CD4-positive, alpha-beta T cell treated with Interleukin-1 beta for 1 hour (primary cell): Measurements from ENCODE around the gene ITSN2.
A peak's percentile ranks its signal among the peaks of the same experiment; 100 is the strongest.
"Not testable (repeated sequence)": the region's sequence is repeated elsewhere in the genome, so short reads cannot be mapped to it uniquely, and the experiment has no call there.

ENCODE experiments used
- DNase-seq, 2 donors: peaks; one replicate each; pipeline ENCODE4 v3.0.0-alpha.2; 2020 to 2022

ITSN2 gene

GRCh38 chr2:24362253-24362652 is 1.9 kb upstream of the ITSN2 start:
- no peak for DNase-seq

GRCh38 chr2:24360963-24361330 is 611 bp upstream of the ITSN2 start:
- DNase-seq = peak in 1 of 2 donors; percentile 6

- DNase-seq = peak; percentile 38 to 60
Observed at GRCh38 chr2:24359129-24360049, 947 bp downstream of the ITSN2 start.

DNA sequence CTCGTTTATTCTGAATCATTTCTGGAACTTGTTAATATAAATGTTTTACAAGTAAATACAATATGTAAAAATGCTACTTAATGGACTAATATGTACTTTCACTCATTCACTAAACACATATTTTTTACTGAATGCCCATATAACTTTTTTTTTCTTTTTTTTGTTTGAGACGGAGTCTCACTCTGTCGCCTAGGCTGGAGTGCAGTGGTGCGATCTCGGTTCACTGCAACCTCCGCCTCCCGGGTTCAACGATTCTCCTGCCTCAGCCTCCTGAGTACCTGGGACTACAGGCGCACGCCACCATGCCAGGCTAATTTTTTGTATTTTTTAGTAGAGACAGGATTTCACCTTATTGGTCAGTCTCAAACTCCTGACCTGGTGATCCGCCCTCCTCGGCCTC is 2.6 kb downstream of the ITSN2 start:
- DNase-seq = not testable (repeated sequence)

- DNase-seq = not testable (repeated sequence)
Observed at GRCh38 chr2:24357115-24357514, 3.2 kb downstream of the ITSN2 start.

DNA sequence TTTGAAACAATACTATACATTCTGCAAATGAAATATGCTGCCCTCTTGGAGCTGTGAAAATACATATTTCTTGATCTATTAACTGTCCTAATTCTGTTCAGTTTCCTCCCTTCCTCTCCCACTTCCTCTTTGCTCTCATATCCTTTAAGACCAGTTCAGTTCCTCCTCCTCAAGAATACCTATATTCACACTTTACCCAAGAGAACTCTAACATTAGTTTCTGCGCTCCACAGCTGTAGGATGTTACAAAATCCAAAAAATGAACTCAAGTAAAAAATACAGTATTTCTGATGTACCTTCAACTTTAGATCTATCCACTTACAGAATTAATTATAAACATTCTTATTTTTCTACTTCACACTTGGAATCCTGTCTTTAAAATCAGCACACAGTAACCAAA is 5.4 kb downstream of the ITSN2 start:
- no peak for DNase-seq

DNA sequence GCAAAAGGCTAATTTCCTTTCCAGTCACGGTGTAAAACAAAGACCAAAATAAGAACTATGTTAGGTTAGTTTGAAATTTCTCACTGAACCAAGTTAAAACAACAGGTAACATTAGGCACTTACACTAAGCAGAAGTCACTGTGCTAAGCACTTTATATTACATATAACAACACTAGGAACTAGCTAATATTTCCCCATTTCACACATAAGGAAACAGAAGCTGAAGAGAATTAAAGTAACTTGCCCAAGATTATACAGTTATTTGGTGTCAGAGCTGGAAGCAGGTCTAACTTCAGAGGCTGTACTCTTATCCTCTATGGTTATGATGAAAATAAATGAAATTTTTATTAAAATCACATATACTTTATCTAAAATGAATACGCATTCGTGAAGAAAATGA is 5.9 kb downstream of the ITSN2 start:
- DNase-seq = no peak

GRCh38 chr2:24353973-24354372 is 6.4 kb downstream of the ITSN2 start:
- DNase-seq = no peak

- no peak for DNase-seq
Observed at GRCh38 chr2:24353364-24353763, 7.0 kb downstream of the ITSN2 start.

DNA sequence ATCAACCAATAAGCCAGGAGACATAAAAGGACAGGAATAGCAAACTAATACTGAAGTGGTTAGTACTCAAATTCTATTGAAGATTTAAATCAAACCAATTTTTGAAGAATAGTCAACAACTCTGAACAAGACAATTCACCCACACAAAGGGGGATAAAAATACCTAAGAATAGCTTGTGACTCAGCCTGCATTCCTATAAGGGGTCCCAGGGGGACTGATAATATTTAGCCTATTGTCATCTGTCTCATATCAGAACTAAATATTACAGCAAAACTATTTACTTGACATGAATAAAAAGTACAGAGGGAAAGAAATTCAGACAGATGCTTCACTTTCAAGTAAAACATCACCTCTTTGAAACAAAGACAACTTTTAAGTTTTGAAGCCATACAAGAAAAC is 7.7 kb downstream of the ITSN2 start:
- no peak for DNase-seq

DNA sequence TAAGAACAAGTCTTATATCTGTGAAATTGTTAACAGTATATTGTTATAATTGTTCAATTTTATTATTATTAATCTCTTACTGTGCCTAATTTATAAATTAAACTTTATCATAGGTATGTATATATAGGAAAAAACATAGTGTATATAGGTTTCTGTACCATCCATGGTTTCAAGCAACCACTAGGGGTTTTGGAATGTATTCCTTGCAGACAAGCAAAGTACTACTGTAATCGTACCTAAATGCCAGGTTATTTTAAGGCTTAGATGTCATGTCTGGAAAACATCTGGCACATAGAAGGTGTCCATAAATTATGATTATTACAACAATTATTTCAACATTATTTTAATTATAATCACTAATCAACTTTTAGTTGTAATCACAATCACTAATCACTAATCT is 8.4 kb downstream of the ITSN2 start:
- DNase-seq = no peak

- DNase-seq = no peak
Observed at GRCh38 chr2:24351627-24351938, 8.8 kb downstream of the ITSN2 start.

DNA sequence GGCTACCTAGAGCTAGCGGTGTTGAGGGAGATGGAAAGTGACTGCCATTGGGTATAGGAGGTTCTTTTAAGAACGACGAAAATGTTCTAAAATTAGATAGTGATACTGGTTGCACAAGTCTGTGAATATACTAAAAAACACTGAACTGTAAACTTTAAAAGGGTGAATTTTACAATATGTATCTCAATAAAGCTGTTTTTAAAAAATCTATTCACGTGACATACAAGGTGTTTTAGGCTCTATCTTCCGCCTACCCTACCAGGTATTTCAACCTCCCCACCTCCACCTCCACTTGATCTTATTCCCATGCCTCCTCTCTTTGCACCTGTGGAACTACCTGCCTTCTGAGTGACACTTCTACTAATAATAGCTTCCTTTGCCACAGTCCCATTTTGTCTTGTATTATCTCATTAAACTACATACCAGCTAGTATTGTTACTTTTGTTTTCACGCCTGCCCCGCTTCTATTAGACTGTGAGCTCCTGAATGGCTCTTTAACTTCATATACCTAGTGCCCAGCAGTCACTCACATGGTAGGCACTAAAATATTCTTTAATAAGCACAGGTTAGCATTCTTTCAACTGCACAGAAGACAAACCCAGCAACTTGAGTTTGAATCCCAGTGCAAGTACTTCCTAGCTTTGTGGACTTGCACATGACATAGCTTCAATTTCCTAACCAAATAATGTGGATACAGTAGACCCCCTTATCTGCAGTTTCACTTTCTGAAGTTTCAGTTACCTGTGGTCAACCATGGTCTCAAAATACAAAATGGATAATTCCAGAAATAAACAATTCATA is 9.3 kb downstream of the ITSN2 start:
- DNase-seq = no peak

- DNase-seq = no peak
Observed at GRCh38 chr2:24349097-24349496, 11.2 kb downstream of the ITSN2 start.

DNA sequence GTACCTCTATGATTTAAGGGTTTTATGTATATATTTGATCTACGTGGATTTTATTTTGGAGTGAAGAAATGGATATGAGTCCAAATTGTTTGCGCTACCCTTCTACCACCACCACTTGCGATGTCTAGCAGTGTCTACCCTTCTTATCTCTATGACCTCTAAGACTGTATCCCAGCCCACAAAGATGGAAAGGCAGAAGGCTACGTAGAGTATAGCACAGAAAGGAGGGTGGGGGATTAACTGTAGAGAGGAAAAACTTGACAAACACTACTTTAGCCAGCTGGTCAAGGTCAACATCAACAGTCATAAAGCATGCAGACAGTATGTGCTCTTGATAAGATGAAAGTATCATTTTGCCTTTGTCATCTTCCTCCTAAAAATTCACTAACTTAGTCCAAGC is 14.4 kb downstream of the ITSN2 start:
- DNase-seq = no peak

DNA sequence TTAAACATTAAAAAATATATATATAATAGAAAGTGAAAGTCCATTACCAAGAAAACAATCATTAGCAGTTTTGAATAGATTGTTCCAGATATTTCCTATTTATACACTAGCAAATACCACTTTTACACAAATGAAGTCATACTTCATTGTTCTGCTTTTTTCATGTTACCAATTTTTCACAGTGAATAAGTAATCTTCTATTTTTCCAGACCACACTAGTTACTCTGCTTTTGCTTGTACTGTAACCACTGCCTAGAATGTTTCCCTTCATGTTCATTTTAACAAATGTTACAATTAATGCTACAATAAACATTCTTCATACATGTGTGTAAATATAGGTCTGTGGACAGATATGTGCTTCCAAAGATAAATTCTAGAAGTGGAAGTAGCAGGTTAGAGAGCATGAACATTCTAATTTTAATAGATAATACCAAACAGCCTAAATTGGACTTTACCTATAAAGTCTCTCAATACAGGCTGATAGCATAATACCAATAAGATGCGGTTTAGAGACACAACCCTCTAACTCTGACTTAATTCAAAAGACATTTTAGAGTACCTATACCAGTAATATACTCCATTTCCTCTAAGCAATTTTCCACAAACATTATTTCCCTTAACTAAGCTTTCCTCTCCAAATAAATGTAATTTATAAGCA is 17.0 kb downstream of the ITSN2 start:
- DNase-seq = no peak

- no peak for DNase-seq
Observed at GRCh38 chr2:24342110-24342910, 18.0 kb downstream of the ITSN2 start.

DNA sequence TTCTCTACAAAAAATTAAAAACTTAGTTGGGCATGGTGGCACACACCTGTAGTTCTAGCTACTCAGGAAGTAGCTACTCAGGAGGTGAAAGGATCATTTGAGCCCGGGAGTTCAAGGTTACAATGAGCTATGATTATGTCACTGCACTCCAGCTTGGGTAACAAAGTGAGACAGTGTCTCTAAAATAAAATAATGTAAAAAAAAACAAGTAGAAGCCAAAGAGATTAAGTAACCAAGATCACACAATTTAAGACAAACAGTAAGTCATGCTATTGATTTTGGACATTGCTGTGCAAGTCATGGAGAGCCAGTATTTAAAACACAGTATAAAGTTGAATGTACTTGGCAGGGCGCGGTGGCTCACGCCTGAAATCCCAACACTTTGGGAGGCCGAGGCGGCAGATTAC is 20.5 kb downstream of the ITSN2 start:
- DNase-seq = no peak

DNA sequence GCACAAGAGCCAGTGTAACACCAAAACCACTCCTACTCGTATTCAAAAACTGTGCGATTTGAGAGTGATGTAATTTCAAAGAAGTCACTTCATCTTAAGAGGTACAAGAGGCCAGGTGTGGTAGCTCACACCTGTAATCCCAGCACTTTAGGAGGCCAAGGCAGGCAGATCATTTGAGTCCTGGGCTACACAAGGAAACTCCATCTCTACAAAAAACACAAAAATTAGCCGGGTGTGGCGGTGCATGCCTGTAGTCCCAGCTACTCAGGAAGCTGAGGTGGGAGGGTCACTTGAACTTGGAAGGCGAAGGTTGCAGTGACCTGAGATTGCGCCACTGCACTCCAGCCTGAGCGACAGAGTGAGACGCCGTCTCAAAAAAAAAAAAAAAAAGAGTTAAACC is 21.2 kb downstream of the ITSN2 start:
- DNase-seq = not testable (repeated sequence)

GRCh38 chr2:24337890-24338289 is 22.4 kb downstream of the ITSN2 start:
- DNase-seq = no peak

DNA sequence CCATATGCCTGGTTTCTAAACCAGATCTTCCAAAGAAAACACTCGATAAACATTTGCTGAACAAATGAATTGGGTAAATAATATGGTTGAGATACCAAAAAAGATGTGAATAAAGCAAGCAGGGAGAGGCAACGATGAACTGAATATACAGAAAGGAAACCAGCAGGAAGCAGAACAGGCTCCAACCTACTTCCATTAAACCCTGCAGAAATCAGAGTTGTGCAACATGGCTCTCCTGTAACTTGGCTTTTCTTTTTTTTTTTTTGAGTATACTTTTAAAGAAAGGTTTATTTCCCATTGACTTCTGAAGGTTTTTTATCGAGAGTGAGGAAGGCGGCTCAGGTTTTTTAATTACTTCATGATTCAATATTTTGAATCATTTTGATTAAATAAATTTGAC is 23.5 kb downstream of the ITSN2 start:
- DNase-seq = no peak

DNA sequence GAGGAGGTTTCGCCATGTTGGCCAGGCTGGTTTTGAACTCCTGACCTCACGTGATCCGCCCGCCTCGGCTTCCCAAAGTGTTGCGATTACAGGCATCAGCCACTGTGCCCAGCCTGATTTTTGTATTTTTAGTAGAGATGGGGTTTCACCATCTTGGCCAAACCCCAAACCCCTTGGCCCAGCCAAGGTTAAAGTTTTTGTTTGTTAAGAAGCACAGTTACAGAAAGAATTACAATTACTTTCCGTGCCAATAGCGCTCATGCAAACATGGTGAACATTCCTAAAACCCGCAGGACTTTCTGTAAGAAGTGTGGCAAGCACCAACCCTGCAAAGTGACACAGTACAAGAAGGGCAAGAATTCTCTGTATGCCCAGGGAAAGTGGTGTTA is 26.1 kb downstream of the ITSN2 start:
- DNase-seq = no peak
